ENCODE results near the gene C2orf92.
"Not testable (repeated sequence)": the region's sequence is repeated elsewhere in the genome, so short reads cannot be mapped to it uniquely, and the experiment has no call there.

Gene C2orf92

GRCh38 chr2:97660044-97660774, 9.3 kb upstream of the C2orf92 start:
- DNase-seq (ENCODE audit: low read depth) = no peak

DNA sequence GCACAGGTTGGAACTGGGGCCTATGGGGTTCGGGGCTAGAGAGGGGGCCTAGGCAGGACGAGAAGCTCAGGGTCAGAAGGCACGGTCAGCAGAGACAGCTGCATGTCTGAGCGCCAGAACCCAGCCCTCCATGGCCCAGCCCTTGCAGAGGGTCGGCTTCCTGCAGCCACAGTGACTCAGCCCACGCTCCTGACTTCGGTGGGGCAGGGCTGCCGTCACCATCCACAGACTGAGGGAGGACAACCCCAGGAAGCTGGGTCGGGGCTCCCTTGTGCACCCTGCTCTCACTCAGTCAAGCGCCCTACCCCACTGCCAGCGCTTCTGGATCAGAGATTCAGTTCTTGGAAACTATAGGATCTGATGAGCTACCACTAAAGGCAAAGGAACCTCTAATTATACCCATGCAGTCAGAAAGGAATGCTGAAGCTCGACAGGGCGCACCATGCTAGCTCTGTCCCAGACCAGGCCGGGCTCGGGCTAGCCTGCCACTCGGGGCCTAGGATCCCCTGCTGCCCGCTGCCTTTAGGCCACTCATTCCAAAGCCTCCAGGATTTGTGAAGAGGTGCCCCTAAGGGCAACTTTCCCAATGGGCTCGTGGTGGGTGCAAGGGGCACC, 8.6 kb upstream of the C2orf92 start:
- DNase-seq (ENCODE audit: low read depth) = no peak

GRCh38 chr2:97661927-97662326, 7.6 kb upstream of the C2orf92 start:
- DNase-seq (ENCODE audit: low read depth) = no peak

- no peak for DNase-seq (ENCODE audit: low read depth)
These were observed 7.1 kb upstream of the C2orf92 start for GRCh38 chr2:97662386-97662894.

DNA sequence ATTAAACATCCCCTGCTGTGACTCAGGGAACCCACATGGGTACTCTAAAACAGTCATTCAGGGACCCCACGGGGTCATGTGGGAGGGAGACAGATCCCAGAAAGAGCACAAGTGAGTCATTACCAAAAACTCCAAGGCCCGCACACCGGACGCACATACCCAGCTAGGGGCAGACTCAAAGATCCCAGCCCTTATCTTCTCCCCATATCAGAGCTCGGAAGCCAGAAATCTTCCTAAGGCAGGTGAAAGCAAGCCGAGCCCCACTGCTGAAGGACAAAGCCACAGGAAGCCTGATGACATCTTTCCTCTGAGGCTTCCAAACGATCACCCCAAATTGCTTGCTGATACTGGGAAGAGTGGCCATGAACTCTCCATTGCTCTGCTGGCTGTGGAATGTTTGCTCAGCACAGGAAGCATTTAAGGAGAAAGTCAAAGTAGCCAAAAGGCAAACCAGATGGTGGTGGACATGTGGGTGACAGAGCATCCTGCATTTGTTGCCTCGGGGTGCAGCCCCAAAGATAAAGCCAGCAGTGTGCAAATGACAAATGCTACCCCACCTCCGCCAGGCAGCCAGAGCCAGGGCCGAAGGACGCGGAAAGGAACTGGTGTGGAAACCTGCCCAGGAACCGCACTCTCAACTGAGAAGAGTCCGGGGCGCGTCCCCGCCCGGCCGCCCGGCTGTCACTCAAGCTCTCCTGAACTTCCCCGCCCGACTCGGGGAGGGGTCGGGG, 6.5 kb upstream of the C2orf92 start:
- peak; percentile 76 for DNase-seq (ENCODE audit: low read depth)

- DNase-seq (ENCODE audit: low read depth) = no peak
These were observed 5.9 kb upstream of the C2orf92 start for GRCh38 chr2:97663626-97663961.

DNA sequence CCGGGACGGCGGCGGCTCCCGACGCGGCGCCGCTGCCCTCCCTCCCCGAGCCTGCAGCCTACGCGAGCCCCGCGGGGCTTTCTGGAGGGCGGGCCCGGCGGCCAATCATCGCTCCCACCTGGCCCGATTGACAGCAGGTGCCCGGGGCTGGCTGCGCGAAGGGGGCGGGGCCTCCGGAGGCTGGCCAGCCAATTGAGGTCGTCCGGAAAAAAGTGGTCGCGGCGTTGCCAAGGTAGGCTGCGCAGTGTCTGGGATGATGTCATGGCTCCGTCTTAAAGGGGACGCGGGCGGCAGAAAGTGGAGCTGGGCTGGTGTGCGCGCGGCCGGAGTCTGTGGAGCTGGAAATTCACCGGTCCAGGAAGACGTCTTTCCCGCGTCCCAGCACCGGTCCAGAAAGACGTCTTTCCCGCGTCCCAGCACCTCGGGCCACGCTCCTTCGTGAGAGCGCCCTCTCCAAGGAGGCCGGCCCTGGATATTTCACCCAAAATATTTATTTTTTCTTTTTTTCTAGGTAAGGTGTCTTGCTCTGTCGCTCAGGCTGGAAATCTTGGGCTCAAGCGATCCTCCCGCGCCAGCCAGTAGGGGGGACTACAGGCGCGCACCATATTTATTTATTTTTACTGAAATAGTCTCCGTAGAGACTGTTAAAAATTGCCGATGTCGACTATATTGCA, 5.4 kb upstream of the C2orf92 start, which contains the start of gene ACTR1B:
TSS of gene ACTR1B (minus strand) at position 83 of the 674 bp plus-strand sequence. CDS start 154 bp downstream, outside the sequence.
- DNase-seq (ENCODE audit: low read depth) = peak; percentile 97

- DNase-seq (ENCODE audit: low read depth) = no peak
These were observed 4.9 kb upstream of the C2orf92 start for GRCh38 chr2:97664636-97664970.

DNA sequence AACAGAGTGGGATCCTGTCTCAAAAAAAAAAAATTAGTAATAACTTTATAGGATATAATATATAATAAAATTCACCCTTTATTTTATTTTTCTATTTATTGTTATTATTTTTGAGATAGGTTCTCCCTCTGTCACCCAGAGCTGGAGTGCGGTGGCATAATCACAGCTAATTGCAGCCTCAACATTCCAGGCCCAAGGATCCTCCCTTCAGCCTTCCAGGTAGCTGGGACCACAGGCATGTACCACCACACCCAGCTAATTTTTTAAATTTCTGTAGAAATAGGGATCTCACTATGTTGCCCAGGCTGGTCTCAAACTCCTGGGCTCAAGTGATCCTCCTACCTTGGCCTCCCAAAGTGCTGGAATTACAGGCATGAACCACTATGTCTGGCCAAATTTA, 958 bp downstream of the C2orf92 start:
- no peak for DNase-seq (ENCODE audit: low read depth)

- no peak for DNase-seq (ENCODE audit: low read depth)
These were observed 2.0 kb downstream of the C2orf92 start for GRCh38 chr2:97671526-97671925.

- not testable (repeated sequence) for DNase-seq (ENCODE audit: low read depth)
These were observed 3.2 kb downstream of the C2orf92 start for GRCh38 chr2:97672606-97673140.

DNA sequence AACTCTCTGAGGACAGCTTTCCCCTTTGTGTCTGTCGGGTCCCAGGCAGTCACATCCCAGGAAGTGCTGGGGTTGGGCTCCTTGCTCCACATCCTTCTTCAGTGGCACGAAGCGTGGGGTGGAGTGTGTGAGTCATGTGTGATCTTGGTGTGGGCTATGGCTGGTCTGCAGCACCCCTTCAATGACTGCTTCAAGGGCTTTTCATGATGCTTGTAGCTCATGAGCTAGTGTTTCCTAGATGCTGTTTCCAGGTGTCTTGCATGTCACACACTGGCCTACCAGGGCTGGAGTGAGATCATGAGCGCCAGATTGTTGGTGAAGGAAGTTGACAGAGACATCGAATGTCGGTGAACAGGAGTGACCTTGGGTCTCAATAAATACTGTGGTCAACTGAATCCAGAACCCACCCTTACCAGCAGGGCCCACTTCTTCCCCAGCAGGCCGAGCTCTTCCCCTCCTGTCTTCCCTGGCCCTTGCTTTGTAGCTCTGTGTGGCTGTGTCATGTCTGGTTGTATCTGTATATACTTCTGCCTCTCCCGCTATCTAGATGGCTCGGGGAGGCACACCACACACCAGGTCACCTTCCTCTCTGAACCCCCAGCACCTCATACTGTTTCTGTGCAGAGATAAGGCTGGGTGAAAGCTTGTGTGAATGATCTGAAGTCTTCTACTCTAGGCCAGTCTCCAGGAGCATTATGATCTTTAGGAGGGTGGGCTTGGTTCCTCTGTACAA, 3.8 kb downstream of the C2orf92 start:
- no peak for DNase-seq (ENCODE audit: low read depth)

DNA sequence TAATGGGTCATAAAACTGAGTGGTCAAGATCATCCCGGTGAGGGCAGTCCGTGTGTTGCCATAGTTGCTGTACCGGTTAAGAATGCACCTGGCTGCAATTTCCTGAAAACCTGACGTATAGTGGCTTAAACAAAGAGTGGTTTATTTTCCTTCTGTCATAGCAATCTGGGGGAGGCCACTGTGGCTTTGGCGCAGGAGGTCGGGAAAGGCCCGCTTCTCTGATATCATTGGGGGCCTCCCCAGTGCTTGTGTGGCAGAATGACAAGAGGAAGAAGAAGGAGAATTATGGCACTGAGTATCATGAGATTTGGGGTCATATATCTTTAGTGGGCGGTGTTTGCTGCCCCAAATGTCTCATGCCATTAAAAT, 4.4 kb downstream of the C2orf92 start:
- DNase-seq (ENCODE audit: low read depth) = no peak

DNA sequence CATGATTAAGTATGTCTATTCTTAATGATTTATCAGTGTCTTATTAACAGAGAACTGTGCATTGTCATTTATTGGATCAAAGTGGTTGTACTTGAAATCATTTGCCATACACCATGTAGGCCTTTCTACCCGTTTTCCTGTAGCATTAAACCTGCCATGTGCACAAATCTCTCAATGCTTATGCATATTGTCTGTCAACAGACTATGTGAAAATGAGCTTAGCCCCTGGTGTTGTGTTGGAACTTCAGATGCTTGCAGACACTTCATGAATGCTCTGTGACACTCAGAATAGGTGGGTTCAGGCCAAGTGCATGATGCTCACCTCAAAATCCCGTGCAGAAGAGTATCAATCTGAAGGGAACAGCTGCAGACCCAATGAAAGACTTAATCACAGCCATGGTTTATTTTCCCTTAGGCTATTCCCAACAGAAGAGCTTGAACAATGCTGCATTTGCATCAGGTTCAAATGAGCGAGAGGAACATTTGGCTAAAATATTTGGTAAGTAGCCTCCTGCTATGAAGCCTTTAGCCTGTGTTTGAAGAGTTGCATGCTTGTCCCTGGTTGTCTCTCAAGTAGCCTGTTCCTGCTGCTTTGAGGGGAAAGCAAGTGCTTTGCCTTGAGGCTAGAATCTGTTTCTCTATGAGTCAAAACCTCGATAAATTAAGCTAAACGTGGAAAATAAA, 6.1 kb downstream of the C2orf92 start:
- DNase-seq (ENCODE audit: low read depth) = no peak

- DNase-seq (ENCODE audit: low read depth) = no peak
These were observed 7.1 kb downstream of the C2orf92 start for GRCh38 chr2:97676620-97677019.

DNA sequence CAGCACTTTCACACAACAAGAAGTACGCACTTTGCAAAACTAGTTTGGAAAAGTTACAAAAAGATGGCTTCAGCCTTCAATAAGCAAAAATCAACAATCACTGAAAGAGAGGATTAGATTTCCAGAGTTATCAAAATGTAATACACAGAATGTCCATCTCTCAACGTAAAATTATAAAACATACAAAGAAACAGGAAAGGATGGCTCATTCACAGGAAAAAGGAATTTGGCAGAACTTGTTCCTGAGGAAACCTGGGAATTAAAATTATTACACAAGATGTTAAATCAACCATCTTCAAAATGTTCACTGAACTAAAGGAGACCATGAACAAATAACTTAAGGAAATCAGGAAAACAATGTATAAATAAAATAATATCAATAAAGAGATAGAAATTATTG, 8.0 kb downstream of the C2orf92 start:
- no peak for DNase-seq (ENCODE audit: low read depth)

DNA sequence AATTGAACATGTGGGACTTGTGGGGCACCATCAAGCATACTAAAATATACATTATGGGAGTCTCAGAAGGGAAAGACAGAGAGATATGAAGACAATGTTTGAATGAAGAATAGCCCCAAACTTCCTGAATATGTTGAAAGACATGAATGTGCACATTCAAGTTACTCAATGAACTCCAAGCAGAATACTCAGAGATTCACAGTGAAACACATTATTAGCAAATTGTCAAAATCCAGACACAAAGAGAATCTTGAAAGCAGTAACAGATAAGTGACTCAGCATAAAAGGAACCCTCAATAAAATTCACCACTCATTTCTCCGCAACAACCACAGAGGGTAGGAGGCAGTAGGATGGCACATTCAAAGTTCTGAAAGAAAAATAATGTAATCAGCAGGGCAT, 8.8 kb downstream of the C2orf92 start:
- no peak for DNase-seq (ENCODE audit: low read depth)

GRCh38 chr2:97687235-97687634, 17.7 kb downstream of the C2orf92 start:
- DNase-seq (ENCODE audit: low read depth) = not testable (repeated sequence)

GRCh38 chr2:97688062-97688827, 18.7 kb downstream of the C2orf92 start:
- DNase-seq (ENCODE audit: low read depth) = no peak

GRCh38 chr2:97691166-97691565, 21.7 kb downstream of the C2orf92 start:
- no peak for DNase-seq (ENCODE audit: low read depth)

All from activated T-helper 9 cell treated with anti-CD3 and anti-CD28 coated beads, Interleukin-2, amount 50 U/mL, for 16 hours (primary cell).